Left lung (tissue), 10 donors: ENCODE results near the gene SLC47A1. TPM values are rescaled to one million over a fixed set of nuclear protein-coding genes. Genes with fewer than 3 reads are reported as not detected.

Experiments used
- ATAC-seq: fragments of 200-7000 bp; cut with Tn5 transposase; one replicate; pipeline ENCODE4 v1.9.1; 2020; ENCODE audit warnings: moderate library complexity
- DNase-seq, 4 donors: peaks; one replicate each; pipeline ENCODE4 v3.0.0-alpha.2; 2013 to 2020
- H3K27ac ChIP-seq, 2 donors: fragments of 200-600 bp; sonication (generic) in 1 of 2; one replicate each; pipeline versions ENCODE4 v1.5.0 to v1.8.0; 2020 to 2021
- H3K27me3 ChIP-seq, 2 donors: fragments of 200-600 bp; sonication (generic) in 1 of 2; one replicate each; pipeline versions ENCODE4 v1.5.0 to v1.8.0; 2020 to 2021
- H3K36me3 ChIP-seq, 2 donors: fragments of 200-600 bp; sonication (generic) in 1 of 2; one replicate each; pipeline versions ENCODE4 v1.5.0 to v1.8.0; 2020 to 2021
- H3K4me1 ChIP-seq, 2 donors: fragments of 200-600 bp; one replicate each; pipeline ENCODE4 v1.8.0; 2021
- H3K4me3 ChIP-seq, 2 donors: fragments of 200-600 bp; sonication (generic) in 1 of 2; one replicate each; pipeline versions ENCODE4 v1.5.0 to v1.8.0; 2020 to 2021; ENCODE audit warnings: mild to moderate bottlenecking in 1 of 2
- H3K9me3 ChIP-seq, 2 donors: fragments of 200-600 bp; sonication (generic) in 1 of 2; one replicate each; pipeline versions ENCODE4 v1.5.0 to v1.8.0; 2020 to 2021
- CTCF ChIP-seq, 2 donors: fragments of 200-600 bp; sonication (generic) in 1 of 2; IDR thresholded peaks; one replicate each; pipeline versions ENCODE4 v1.5.0 to v1.8.0; 2021; ENCODE audit warnings: antibody characterized with exemption in 2 of 2
- intact Hi-C, 2 donors: fragments of 100-400 bp; cut with DNase I; formaldehyde crosslinking; loops; one replicate each; pipeline versions ENCODE4 v1.11.2 to v1.14.2; 2022
- polyA plus RNA-seq, 6 donors: library from polyadenylated mRNA; unstranded; fragments of 120-200 nt; gene quantifications; one replicate each; pipeline ENCODE4 v1.2.1, GENCODE V29; 2013; ENCODE audit not compliant: insufficient read length in 6 of 6
- total RNA-seq, 2 donors: library from RNA; stranded (reverse); fragmentation: NEBNext Ultra II Directional; extraction: Animal tissue kit (Norgen Biotek cat#: 25700); gene quantifications; one replicate each; pipeline ENCODE4 v1.2.1, GENCODE V29; 2021
- donor health status: DM: no; HTN: yes; CAD: no.
- donor health status: DM: no; HTN: no; CAD: no.

The SLC47A1 gene
- total and polyA plus RNA-seq, 8 donors: 1.0 to 16.2 (median 1.8) TPM

- TF ChIP-seq CTCF (IDR thresholded peaks at IDR 0.05): no peak
- no peak overlapping the region for H3K4me3 ChIP-seq
- H3K4me1 ChIP-seq: peaks cover 0 to 4% of the 10 kb centered on the region in 2 donors
- H3K36me3 ChIP-seq: no peaks in the 10 kb centered on the region
- H3K27me3 ChIP-seq: peaks cover 0 to 4% of the 10 kb centered on the region in 2 donors
- intact Hi-C loops: no loop called here
- no peak overlapping the region for H3K27ac ChIP-seq
- DNase-seq (no peak), ATAC-seq (no peak)
- no peaks in the 10 kb centered on the region for H3K9me3 ChIP-seq
These were observed 18.0 kb downstream of the SLC47A1 start for GRCh38 chr17:19551591-19552148.

DNA sequence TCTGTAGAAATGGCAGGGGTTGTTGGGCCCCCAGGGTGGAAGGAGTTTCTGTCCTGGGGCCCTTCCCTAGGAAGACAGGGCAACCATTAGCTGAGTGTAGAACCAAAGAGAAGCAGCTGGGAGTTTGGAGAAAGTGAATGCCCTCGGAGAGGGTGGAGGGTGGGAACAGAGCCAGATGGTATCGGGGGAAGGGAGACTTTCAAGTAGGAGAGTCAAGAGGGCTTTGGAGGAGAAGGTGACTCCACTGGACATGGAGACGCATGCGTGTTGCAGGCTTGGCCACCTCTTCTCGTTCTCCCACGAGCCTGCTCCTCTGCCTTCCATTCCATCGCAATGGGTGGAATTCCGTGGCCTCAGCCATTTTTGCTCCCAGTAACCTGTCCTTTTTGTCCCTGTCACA lies 19.4 kb downstream of the SLC47A1 start:
- no peak for ATAC-seq

DNA sequence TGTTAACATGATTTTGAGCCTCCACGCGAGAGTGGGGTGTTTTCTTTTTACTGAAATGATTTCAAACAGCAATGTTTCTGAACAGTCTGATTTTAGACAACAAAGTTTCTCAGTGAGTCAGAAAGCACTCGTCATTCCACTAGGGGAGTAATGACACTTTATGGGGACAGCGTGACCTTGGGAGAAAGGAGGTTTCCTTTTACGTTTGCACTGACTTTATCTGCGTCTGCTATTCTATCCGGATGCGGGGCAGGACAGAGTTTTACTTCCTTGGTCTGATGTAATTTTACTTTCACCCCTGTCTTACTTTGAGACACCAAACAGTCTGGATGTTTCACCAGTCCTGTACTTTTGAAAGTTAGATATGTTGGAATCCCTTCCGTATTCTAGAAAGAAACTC lies 20.7 kb downstream of the SLC47A1 start:
- ATAC-seq: peak; percentile 32

More for the DNA sequence above, 19.4 kb downstream of the SLC47A1 start:
- Histone ChIP-seq H3K9me3 (no peaks in the 10 kb centered on the region), H3K27ac (no peak overlapping the region), H3K4me1 (no peaks in the 10 kb centered on the region), H3K27me3 (peaks cover 0 to 4% of the 10 kb centered on the region in 2 donors), H3K36me3 (no peaks in the 10 kb centered on the region), H3K4me3 (no peak overlapping the region)
- no peak for DNase-seq
- intact Hi-C loops: no loop called here
- TF ChIP-seq CTCF (IDR thresholded peaks at IDR 0.05): no peak

GRCh38 chr17:19555746-19556145 lies 22.1 kb downstream of the SLC47A1 start:
- TF ChIP-seq CTCF (IDR thresholded peaks at IDR 0.05): no peak
- intact Hi-C loops: no loop called here
- Histone ChIP-seq H3K36me3 (no peaks in the 10 kb centered on the region), H3K4me1 (no peaks in the 10 kb centered on the region), H3K27ac (no peak overlapping the region), H3K27me3 (peaks cover 0 to 12% of the 10 kb centered on the region in 2 donors), H3K4me3 (no peak overlapping the region), H3K9me3 (peaks cover 0 to 2% of the 10 kb centered on the region in 2 donors)
- ATAC-seq (no peak), DNase-seq (no peak)

More for the DNA sequence above, 20.7 kb downstream of the SLC47A1 start:
- Histone ChIP-seq H3K36me3 (no peaks in the 10 kb centered on the region), H3K9me3 (peaks cover 0 to 2% of the 10 kb centered on the region in 2 donors), H3K4me1 (no peaks in the 10 kb centered on the region), H3K27ac (no peak overlapping the region), H3K4me3 (no peak overlapping the region), H3K27me3 (peaks cover 0 to 4% of the 10 kb centered on the region in 2 donors)
- no peak for TF ChIP-seq CTCF (IDR thresholded peaks at IDR 0.05)
- intact Hi-C loops: no loop called here
- no peak for DNase-seq

DNA sequence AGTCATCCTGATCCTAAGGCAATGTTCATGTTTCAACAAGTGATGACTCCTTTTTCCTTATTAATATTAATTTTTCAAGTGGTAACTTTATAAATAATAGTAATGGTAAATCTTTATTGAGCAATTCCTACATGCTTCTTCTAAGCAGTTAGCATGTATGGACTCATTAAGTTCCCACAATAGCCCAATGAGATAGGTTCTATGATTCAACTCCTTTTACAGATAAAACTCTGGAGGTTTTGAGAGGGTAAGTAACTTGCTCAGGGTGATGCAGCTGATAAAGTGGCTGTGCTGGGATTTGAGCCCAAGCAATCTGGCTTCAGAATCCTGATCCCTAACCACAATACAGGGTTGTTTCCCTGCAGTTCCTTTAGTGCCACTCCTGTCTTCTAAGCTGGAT lies 25.3 kb downstream of the SLC47A1 start:
- DNase-seq (no peak), ATAC-seq (no peak)
- Histone ChIP-seq H3K36me3 (no peaks in the 10 kb centered on the region), H3K9me3 (peaks cover 0 to 2% of the 10 kb centered on the region in 2 donors), H3K4me3 (no peak overlapping the region), H3K27me3 (peaks cover 0 to 14% of the 10 kb centered on the region in 2 donors), H3K27ac (no peak overlapping the region), H3K4me1 (no peaks in the 10 kb centered on the region)
- no peak for TF ChIP-seq CTCF (IDR thresholded peaks at IDR 0.05)
- intact Hi-C loops: no loop called here
